ENCODE data around the gene PROSER3.
A peak's percentile ranks its signal among the peaks of the same experiment; 100 is the strongest.

The PROSER3 gene

DNA sequence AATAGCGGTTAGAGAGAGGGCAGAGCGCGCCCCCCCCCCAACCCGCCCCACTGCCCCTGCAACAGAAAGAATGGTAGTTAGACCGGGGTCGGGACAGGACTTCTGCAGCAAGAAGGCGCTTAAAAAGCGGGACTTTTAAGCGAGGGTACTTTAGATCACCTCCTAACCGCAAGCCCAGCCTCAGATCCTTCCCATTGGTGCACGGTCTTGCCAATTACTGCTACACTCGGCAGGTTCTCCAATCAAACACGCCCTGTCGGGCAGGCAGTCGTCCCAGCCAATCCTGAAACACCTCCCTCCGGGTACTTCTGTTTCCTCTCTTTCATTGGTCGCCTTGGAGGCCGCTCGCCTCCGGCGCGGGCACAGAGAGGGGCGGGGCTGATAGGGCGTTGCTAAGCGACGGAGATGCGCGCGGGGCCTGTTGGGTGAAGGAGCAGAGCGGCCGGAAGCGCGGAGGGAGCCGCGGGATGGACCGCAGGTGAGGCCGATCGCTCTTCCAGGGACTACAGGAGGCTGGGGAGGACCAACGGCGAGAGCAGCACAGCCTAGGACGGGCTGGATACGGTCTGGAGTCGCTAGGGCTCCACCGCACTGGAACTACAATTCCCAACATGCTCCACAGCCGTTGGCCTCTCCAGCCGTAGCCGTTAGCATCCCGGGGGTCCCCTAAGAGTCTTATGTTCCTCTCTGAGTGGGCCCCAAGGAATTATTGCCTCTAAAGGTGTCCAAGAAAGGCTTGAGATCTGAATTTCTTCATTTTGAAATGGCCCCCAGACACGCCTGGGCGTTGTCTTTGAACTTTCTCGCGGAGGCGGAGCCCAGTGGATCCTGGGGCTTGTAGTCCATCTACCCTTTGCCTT, at the start of gene PROSER3:
PROSER3 (plus strand) TSS at position 428 of the 860 bp plus-strand sequence; CDS start at position 468, 40 bp downstream.
- DNase-seq, result peak; percentile 100

DNA sequence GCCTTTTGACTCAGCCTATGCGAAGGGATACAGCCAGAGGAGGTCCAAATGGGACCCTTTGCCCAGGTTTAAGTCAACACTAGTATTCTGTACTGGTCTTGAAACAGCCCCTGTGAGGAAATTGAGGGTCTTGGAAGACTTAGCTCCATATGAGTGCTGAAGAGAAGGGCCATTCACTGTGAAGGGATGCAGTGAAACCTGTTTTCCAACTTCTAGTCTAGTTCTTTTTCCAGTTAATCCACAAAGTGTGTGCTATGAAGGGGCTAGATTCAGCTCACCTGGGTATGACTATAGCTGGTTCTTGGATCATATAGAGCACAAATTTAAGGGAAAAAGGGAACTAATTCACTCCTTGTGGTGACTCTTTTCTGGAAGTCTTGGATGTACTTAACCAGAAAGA, 49.6 kb upstream of the PROSER3 start:
- no peak for DNase-seq

DNA sequence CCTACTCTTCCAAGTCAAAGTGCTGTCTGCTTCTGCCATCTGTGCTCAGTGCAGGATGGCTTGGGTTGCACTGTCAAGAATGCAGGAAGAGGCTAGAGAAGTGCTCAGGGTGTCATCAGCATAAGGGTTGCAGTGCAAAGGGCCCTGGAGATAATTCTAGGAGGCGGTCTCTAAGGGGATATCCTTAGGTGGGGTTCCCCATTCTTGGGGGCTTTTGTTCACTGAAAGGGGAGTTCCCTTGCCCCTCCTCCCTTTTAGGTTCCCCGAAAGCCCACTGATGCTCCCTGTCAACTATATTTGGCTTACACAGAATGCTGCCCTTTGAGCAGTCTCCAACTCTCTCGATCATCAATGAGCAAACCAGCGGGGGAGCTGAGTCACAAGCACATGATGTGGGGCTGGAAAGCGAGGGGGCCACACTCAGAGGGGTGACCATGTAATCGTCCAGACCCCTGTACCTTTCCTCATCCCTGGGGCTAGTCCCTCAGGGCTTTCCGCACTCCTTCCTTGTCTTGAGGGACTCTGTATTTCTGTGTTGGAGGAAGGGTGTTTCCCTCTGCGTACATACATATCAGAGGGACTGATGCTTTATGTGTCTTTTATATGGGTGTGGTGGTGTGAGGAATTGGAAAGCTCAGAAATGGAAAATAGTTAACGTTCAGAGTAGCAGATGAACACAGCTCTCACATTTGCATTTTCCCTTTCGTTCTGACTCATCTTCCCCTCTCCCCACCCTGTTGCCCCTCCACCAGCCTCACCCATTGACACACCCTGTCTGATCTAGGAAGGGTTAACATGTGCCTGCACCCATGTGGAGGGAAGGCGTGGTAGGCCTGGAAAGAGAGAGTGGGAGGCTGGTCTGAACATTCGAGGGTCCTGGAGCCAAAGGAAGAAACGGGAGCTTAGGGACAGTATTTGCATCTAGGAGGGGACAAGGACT, 46.9 kb upstream of the PROSER3 start:
- DNase-seq, result no peak

DNA sequence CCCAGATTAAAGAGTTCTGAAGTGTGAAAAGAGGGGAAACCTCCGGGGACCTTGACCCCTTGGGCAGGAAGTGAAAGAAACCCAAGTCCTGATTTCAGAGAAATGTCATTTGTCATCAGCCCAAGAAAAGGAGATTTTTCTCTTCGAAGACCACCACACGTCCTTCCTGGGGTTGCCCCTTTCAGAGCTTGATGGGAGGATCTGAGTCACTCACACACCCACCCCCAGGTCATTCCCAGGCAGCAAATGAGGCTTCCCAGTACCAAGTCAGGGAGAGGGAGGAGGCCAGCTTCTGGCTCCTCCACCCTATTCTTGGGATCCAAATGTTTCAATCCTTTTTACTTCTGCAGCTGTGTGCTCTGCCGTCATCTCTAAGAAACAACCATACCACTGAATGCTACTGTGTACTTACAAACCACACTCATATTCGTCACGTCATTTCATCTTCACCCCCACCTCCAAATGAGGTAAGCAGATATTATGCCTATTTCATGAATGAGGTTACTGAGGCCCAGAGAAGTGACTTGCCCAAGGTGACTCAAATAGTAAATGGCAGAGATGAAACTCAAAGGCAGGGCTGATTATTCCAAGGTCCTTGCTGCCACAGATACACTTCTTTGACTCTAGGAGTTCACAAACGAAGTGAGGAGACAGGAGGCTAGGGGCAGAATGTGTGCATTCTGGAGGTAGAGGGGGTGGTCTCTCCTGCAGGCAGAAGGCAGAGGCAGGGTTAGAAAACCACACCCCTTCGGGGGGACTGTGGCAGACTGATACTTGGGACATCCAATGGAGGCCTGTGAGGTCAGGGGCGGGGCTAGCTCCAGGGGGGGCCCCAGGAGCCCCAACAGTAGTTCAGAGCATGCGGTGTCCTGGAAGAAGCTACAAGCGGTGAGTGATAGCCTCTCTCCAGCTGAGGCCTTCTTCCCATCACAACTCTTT, 45.1 kb upstream of the PROSER3 start:
- no peak for DNase-seq

DNA sequence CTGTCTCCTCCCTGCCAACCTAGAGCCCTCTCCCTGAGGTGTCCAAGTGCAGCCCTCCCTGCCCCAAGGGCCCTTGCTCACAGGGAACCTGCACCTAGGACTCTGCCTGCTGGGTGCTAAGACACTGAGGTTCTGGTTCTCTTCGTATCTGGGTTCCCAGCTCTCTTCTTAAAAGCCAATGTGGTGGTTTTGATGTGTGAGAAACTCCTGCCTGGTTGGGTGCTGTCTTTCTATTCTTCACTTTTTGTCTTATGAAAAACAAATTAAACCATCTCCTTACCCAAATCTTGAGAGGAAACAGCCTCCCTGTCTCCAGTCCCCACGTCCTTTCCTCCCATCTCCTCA, 44.5 kb upstream of the PROSER3 start:
- DNase-seq, result no peak

DNA sequence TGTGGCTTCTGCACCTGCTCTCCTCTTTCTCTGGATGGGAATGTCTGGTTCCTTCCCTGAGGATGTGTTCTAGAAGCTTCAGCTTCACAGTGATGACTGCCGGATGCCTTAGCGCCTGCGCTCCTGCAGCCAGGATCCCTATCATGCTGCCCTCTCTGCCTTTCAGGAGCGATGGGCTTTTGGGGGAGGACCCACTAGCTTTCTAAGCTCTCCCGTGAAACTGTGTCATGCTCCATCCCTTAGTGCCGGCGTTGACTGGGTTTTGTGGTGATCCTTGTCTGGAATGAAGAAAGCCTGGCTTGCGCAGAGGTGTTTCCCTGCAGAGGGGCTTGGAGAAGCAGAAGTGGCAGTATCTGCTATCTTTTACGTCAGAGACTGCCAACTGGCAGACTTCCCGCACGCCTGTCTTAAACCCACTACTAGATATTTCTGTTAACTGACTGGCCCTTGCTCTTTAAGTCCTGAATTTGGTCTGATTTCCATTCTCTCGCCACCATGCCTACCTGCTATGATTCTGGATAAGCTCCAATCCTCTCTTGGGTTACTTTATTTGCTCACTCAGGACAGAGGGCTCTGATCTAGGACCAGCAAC, 44.0 kb upstream of the PROSER3 start:
- no peak for DNase-seq

DNA sequence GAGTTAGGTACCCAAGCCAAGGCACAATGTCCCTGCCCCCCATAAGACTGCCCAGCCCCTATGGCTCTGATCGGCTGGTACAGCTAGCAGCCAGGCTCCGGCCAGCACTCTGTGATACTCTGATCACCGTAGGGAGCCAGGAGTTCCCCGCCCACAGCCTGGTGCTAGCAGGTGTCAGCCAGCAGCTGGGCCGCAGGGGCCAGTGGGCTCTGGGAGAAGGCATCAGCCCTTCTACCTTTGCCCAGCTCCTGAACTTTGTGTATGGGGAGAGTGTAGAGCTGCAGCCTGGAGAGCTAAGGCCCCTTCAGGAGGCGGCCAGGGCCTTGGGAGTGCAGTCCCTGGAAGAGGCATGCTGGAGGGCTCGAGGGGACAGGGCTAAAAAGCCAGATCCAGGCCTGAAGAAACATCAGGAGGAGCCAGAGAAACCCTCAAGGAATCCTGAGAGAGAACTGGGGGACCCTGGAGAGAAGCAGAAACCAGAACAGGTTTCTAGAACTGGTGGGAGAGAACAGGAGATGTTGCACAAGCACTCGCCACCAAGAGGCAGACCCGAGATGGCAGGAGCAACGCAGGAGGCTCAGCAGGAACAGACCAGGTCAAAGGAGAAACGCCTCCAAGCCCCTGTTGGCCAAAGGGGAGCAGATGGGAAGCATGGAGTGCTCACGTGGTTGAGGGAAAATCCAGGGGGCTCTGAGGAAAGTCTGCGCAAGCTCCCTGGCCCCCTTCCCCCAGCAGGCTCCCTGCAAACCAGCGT, 43.2 kb upstream of the PROSER3 start:
- no peak for DNase-seq

DNA sequence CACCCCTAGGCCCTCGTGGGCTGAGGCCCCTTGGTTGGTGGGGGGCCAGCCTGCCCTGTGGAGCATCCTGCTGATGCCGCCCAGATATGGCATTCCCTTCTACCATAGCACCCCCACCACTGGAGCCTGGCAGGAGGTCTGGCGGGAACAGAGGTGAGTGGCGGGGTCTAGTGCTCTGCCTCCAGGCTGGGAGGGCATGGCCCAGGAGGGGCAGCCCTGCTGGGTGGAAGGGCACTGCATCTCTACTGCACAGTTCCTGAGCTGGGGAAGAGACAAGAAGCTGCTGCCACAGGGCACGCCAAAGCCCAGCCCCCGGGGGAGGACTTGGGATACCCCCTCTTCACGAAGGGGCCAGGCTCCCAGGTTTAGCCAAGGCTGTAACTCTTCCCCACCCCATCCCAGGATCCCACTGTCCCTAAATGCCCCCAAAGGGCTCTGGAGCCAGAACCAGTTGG, 42.6 kb upstream of the PROSER3 start:
- no peak for DNase-seq

DNA sequence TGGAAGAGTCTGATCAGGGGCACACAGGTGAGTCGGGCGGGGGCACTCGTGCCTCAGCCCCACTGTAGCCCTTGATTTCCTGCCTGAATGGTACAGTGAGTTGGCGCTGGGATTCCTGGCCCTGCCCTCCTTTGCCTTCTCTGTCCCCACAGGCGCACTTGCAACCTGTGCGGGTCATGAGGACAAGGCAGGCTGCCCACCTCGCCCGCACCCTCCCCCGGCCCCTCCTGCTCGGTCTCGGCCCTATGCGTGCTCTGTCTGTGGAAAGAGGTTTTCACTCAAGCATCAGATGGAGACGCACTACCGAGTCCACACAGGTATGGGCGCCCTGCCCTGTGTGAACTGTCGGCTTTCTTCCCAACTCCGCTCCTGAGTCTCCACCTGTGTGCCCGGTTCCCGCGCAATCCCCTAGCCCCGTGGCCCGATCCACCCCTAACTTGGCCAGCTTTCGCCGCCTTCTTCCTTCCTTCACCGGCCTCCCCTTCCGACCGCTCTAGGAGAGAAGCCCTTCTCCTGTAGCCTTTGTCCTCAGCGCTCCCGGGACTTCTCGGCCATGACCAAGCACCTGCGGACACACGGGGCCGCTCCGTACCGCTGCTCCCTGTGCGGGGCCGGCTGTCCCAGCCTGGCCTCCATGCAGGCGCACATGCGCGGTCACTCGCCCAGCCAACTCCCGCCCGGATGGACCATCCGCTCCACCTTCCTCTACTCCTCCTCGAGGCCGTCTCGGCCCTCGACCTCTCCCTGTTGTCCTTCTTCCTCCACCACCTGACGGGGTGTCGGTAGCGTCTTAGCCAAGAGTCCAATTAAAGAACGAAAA, 41.8 kb upstream of the PROSER3 start:
- DNase-seq, result no peak

DNA sequence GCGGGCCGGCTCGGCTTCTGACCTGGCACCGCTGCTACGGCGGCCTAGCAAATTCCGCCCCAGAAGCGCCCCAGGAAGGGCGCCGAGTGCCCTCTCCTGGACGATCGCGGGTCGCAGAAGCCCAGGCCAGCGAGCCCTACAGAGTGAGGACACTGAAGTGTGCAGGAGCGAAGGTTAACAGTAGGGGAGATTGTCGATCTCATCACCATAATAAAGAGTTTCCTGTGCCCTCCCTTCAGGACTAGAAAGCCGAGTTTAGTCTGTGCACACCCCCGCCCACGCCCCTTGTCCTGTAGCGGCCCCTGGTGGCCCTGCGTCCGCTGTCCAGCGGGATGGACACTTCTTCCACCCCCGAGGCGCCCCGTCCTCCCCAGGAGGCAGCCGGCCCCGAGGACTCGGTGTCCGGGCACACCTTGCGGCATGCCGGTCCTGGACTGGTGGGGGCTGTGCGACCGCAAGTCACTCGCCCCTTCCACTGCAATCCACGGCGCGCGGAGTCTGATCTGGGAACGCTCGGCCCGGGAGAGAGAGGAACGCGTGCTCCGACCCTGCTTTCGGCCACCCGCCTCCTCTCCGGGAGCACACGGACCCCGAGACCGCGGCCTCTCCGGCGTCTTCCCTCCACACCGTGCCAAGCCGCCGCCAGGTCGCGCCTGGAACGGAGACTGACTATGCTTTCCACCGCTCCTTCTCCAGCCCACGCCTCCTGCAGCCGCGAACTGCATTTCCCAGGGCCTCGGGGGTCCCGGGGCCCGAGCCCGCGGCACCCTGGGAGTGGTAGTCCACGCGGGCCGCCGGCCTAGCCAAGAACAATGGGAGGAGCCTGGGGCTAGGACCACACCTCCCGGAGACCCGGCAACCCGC, 40.9 kb upstream of the PROSER3 start:
- DNase-seq, result peak; percentile 98

DNA sequence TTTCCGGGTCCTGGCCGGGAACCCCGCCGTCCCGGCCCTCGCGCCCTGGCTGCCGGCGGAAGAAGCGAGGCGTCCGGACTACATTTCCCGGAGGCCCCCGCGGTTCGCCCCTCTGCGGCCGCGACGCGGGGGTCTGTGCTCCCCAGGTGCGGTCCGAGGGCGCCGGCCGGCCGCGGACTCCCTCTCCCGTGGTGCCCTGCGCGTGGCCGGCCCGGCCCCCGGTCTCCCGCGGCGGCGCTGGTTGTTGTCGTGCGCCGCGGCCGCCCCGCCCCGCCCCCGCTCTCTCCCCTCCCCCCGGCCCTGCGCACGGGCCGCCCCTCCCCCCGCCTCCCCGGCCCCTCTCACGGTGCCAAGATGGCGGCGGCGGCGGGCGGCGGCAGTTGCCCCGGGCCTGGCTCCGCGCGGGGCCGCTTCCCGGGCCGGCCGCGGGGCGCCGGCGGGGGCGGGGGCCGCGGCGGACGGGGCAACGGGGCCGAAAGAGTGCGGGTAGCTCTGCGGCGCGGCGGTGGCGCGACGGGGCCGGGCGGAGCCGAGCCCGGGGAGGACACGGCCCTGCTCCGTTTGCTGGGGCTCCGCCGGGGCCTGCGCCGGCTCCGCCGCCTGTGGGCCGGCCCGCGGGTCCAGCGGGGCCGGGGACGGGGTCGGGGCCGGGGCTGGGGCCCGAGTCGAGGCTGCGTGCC, 40.2 kb upstream of the PROSER3 start, which contains the start of gene KMT2B:
KMT2B (plus strand) TSS at position 339 of the 680 bp plus-strand sequence; CDS start at position 355, 16 bp downstream.
- no peak for DNase-seq

DNA sequence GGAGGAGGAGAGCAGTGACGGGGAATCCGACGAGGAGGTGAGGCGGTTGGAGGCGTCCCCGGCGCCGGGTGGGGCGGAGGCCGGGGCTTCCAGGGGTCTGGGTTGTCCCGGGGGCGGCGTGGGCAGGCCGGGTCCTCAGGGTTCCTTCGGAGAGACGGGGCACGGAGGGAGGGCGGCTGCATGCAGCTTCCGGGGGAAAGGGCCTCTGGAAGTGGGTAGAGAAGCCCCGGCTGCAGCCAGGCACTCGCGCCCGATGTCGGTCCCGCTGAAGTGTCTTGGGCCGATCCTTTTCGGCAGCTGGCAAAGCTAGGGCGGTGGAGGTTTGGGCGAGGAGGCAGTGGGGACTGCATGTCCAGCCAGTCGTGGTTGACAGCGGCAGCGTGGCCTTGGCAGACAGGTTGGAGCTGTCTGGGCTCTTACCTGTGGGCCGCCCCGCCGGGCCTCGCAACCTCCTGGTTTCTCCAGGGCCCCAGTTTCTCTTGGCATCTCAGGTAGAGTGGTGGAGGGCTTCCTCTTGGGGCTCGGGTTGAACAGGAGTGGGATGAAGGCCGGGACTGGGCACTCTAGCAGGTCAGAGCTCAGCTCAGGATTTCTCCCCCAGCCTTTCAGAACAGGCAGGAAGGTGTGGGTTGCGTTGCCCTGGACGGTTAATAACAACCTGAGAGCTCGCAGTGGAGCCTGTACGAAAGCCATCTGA, 39.5 kb upstream of the PROSER3 start:
- peak; percentile 65 for DNase-seq

DNA sequence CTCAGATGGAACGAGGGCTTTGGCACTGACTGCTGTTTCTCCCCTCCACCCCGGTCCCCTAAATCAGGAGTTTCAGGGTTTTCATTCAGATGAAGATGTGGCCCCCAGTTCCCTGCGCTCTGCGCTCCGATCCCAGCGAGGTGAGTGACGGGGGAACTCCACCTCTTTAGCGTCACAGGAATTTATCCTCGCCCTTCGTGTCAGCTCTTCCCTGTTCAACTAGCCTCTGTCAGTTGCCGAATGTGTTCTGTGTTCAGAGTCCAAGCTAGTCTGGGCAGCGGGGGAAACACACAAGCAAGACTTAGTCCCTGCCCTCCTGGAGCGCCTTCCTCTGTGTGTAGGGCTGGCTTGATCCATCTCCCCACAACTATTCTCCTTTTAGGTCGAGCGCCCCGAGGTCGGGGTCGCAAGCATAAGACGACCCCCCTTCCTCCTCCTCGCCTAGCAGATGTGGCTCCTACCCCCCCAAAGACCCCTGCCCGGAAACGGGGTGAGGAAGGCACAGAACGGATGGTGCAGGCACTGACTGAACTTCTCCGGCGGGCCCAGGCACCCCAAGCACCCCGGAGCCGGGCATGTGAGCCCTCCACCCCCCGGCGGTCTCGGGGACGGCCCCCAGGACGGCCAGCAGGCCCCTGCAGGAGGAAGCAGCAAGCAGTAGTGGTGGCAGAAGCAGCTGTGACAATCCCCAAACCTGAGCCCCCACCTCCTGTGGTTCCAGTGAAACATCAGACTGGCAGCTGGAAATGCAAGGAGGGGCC, 38.4 kb upstream of the PROSER3 start:
- no peak for DNase-seq

DNA sequence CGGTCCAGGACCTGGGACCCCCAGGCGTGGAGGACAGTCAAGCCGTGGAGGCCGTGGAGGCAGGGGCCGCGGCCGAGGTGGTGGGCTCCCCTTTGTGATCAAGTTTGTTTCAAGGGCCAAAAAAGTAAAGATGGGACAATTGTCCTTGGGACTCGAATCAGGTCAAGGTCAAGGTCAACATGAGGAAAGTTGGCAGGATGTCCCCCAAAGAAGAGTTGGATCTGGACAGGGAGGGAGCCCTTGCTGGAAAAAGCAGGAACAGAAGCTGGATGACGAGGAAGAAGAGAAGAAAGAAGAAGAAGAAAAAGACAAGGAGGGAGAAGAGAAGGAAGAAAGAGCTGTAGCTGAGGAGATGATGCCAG, 37.8 kb upstream of the PROSER3 start:
- no peak for DNase-seq

DNA sequence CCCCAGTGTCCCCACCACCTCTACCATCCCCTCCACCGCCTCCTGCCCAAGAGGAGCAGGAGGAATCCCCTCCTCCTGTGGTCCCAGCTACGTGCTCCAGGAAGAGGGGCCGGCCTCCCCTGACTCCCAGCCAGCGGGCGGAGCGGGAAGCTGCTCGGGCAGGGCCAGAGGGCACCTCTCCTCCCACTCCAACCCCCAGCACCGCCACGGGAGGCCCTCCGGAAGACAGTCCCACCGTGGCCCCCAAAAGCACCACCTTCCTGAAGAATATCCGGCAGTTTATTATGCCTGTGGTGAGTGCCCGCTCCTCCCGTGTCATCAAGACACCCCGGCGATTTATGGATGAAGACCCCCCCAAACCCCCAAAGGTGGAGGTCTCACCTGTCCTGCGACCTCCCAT, 37.3 kb upstream of the PROSER3 start:
- no peak for DNase-seq

DNA sequence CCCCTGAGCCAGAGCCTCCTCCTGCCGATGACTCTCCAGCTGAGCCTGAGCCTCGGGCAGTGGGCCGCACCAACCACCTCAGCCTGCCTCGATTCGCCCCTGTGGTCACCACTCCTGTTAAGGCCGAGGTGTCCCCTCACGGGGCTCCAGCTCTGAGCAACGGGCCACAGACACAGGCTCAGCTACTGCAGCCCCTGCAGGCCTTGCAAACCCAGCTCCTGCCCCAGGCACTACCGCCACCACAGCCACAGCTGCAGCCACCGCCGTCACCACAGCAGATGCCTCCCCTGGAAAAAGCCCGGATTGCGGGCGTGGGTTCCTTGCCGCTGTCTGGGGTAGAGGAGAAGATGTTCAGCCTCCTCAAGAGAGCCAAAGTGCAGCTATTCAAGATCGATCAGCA, 36.6 kb upstream of the PROSER3 start:
- no peak for DNase-seq

DNA sequence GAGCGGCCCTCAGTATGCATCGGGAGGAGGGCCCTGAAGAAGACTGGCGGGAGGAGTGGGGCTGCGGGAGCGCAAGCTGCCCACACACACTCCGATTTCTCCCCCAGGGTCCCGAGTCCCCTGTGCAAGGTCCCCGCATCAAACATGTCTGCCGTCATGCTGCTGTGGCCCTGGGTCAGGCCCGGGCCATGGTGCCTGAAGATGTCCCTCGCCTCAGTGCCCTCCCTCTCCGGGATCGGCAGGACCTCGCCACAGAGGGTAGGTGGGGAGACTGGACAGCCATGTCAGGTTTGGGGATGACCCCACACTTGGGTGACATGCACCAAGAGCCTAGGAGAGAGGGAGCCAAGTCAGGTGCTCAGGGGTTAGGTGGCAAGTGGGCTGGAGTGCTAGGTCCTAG, 35.5 kb upstream of the PROSER3 start:
- DNase-seq, result no peak

All from islet precursor cell (in vitro differentiated cells).